C4-2B (cell line): Measurements from ENCODE around the gene FBXL4.

Source experiments
- CTCF ChIP-seq: fragments of 450-650 bp; conservative IDR thresholded peaks from 2 replicates; pipeline ENCODE4 v1.5.1; 2017; ENCODE audit warnings: mild to moderate bottlenecking
- ZFX ChIP-seq: fragments of 450-650 bp; IDR thresholded peaks from 2 replicates; pipeline ENCODE4 v1.6.1; 2017

- no peak for TF ChIP-seq CTCF
- TF ChIP-seq ZFX: no peak
Observed at GRCh38 chr6:98944598-98945081, 3.1 kb downstream of the FBXL4 start.
